HG03196 (cell line): Measurements from ENCODE around the gene ARHGEF6.

ENCODE experiments used
- ATAC-seq: cut with Tn5 transposase; IDR thresholded peaks from one replicate; pipeline ENCODE4 v1.9.1; 2021; ENCODE audit not compliant: unreplicated experiment

The ARHGEF6 gene

DNA sequence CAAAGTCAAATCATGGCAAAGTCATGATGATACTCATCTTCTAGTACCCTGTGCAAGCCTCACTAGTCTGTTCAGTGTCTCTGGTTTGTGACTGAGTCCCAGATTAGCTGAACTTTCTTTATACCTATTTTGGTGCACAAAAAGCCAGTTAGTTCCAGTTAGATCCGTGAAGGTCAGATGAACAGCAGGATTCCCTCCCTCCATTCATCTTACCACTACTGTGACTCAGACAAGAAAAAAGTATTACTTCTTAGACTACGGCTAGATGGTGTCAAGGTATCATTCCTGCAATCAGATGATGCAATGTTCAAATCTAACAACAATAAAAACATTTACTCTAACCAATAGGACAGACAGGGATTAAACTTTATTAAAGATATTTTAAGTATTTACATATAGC, 30.4 kb downstream of the ARHGEF6 start:
- no peak for ATAC-seq

DNA sequence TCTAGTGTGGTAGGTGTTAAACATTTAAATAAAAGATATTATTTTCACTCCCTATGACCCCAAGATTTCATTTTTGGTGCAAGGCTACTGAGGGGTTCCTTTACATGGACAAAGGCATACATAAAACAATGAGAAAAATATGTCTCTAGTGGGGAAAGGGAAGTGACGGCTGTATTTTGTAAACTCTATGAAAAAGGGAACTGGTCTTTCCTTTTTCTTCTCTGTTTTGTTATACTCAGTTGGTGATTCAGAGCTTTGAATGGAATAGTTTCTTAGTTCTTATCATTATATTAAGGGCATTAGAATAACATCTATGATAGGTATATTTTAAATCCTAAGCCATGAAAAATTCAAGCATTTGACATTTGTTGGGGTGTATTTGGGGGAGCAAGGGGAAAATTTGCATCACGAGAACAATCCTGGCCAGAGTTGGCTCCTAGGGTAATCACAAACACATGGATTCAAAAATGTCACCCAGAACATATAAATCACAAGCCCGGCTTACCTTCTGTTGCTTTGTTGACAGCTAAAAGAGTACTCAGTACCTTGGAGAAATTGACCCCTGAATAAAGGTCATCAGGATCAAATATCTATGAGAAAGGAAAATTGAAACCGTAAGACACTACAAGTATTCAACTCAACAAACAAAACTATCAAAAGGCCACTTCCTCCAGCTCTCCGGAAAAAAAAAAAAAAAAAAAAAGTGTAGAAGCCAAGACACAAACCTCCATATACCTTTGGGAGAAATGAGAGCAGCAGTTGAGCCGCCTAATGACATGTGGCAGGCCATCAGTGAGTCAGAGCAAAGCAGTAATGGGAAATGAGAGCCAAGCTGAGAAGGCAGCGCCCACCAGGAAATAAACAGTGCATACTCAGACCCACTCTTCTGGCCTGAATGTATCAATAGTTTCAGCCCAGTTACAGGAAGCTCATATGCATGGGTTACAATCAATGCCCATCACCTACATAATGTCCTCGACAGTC, 33.4 kb downstream of the ARHGEF6 start:
- ATAC-seq, result peak; percentile 62

DNA sequence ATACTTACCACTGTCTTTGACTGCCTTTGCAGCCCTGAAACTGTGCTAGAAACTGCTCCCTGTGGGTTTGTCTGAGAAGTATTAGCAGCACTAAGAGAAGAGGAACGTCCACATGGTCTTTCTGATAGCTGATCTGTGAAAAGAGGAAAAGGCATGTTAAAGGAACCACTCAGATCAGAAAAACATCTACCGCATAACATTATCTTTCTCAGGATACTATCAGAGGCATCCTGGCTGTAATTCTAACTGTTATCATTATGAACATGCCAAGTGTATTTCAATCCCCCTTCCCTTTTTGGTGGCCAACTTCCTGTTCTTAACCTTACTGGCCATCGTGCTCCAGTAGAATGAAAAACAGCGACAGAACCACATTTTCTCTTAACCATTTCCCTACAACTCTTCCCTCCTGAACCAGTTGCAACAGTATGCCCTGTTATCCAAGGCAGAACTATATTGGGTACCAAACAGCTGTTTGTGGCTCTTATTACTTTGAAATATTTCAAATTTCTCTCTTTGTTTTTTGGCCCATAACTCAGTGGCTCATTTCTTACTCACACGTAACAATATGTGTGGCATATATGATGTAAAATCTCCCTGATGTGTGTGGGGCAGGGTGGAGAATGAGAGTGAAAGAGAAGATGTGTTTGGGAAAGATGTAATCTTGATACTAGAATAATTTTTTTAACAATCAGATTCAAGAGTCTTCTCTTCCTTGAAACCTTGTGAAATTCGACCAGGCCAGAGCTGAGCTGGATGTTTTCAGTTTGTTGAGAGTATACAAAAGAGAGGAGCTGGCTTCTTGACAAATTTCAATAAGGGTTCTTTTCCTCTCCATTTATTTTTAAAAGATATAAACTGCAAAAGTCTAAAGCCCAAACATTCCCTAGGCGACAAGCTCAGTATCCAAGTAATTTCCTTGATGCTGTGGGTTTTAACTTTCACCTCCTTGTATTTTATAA, 35.2 kb downstream of the ARHGEF6 start:
- ATAC-seq, result no peak

DNA sequence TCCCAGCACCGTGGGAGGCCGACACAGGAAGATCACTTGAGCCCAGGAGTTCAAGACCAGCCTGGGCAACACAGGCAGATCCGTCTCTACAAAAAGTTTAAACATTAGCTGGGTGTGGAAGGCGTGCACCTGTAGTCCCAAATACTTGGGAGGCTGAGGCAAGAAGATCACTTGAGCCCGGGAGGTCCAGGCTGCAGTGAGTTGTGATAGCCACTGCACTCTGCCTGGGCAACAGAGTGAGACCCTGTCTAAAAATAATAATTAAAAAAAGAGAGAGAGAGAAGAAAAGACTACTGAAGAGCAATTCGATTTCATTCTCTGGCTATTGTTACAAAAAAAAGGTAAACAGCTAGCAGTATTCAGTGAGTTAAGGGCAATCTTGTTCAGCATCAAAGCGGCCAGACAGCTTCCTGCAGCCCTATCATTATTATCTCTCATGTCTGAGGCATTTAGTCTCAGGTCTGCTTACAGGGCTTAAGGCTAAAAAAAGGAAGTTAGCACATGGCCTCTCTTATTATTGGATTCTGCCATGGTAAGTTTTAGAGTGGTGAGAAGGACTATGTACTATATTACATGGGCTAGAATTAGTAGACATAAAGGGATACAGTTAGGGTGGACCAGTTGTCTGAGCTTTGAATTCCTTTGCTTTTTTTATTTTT, 37.9 kb downstream of the ARHGEF6 start:
- no peak for ATAC-seq

DNA sequence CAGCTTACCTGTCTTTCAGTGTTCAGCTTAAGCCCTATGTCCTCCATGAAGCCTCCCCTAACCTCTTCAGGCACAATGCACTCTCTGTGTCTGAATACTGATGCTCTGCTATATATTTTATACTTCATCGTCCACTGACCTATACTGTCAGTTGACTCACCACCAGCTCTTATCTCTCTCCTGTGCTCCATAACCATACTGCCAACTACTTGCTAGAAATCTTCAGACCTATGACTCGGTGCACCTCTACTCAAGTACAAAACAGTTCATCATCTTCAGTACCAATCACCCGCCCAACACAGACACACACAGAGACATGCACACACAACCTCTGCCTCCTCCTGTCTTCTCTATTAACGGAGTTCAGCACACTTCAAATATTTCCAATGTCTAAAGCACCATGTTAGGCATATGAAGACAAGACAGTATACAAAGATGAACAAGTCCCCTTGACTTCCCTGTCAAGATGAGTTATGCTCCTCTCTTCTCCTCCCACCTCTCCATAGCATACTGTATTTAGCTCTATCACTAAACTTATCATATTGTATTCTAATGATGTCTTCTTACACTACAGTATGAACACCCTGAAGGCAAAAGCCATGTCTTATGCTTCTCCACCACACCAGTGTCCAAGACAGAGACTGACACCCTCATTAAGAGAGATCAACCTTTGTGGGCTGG, 42.5 kb downstream of the ARHGEF6 start:
- no peak for ATAC-seq

DNA sequence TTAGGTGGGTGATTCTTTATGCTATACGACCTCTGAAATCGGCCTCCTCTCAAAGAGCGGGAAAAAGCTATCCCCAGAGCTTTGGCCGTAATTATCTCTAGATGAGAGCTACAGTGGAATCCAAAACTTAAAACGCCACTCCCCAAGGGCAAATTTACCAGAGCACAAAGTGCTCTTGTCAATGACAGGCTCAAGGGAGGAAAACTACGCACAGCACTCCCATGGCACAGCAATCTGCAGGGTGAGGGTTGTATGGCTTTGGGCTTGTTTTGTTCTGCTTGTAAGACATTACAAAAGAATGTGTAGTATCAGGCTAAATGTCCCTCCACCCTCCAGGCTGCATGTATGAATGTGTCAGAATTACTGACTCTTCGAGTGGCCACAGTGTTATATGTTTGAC, 44.0 kb downstream of the ARHGEF6 start:
- ATAC-seq, result no peak

DNA sequence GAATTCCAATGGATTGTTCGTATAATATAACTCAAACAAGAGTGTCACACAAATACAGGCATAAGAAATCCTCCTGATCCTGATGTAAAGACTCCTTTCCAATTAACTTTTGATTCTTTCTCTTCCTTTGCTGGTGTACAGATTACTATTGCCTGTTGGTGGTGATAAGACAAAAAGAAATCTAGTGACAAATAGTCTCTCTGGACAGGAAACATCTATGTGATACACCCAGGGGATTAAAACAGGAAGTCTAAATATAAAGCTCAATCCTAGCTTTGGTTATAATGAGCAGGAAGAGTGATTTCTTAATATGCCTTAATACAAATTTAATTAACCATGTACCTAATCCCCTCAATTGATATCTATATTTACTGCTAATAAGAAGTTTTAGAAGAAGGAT, 45.1 kb downstream of the ARHGEF6 start:
- no peak for ATAC-seq

DNA sequence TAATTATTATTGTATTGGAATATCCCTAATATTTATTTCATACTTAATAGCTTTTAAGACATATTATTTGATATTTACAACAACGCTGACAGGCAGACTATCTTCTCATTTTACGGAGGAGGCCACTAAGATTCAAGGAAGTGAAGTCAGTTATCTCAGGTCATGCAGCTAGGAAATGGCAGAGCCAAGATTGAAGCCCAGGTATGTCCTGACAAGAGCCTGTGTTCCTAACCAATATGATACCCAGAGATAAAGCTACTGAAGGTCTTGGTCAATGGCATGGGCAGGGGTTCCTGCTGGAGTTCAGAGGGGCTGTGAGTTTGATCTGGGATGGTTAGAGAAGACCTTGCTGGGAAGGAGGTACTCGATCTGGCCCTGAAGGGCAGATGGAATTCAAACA, 47.1 kb downstream of the ARHGEF6 start:
- ATAC-seq, result no peak

DNA sequence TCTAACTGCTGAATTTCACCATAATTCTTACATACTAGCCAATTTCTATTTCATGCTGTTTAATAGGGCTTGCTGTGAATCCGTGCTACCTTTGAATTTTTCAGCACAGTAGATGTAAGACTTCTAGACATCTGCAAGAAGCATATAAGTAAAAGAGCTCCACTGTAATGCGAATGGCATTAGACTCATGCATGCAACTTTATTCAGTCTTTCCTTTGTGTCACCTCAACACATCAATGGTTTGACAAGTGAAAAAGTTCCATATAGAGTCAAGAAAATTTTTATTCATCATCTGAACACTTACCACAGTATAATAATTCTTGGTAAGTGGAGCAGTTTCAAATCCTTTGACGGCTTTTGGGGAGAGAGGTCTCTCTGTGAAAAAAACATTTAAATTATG, 48.9 kb downstream of the ARHGEF6 start:
- ATAC-seq, result no peak

DNA sequence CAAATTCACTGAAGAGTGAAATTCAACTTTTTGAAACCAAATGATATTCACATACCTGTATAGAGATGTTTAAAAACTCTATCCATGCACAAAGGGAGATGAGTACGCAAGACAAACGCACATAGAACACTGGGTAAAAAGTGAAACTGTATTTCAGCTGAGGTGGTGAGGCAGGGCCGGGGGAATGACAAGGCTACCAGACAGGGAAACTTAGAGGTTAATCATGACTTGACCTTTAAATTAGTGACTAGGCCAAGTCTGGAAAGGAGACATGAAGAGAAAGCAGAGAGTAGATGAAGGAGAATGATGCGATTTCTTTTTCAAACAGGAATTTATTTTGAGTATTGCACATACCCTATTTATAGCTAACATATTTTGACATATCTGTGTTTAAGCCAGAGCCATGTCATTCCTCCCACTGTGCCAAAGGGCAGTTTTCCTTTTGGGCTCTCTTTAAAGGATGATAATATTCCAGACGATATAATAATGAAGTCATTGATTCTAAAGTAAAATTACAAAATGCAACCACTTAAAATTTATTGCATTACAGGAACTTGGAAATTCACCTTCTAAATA, 49.4 kb downstream of the ARHGEF6 start:
- ATAC-seq, result no peak

DNA sequence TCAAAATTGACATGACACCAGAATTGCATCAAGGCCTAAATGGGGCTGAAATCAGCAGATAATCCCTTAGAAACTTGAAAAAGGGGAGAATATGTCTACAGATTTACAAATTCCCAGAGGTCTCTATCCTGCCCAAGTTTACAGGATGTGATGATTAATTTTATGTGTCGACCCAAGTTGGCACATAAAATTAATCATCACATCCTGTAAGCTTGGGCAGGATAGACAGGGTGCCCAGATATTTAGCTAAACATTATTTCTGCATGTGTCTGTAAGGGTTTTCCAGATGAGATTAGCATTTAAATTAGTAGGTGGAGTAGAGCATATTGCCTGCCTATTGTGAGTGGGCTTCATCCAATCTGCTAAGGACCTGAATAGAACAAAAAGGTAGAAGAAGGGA, 52.3 kb downstream of the ARHGEF6 start:
- no peak for ATAC-seq

DNA sequence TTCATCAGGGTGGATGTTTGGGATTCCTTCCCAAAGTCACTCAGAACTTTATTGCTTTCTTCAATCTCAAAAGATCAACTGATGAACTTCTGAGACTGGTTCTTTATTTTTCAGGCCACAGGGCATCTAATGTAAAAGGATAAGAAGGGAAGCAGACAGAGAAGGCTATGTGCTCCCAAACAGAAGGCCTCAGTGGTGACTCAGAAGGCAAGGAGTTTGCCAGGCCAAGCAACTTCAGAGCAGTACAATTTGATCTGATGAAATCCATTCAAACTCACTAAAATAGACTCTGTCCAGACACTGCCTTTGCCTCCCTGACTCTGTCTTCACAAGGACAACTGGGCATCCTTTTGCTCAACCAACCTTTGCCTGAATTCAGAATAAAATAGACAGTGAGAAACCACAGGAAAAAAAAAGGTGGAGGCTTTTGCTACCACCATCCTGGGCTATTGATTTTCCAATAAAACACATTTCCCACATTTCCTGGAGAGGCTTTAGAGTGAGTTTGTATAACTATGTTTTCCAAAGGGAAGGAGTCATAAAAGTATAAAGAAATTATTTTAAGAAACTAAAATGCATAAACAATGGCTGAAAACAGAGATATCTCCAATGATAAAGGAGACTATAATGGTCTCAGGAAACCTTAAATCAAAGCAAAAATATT, 55.2 kb downstream of the ARHGEF6 start:
- no peak for ATAC-seq

DNA sequence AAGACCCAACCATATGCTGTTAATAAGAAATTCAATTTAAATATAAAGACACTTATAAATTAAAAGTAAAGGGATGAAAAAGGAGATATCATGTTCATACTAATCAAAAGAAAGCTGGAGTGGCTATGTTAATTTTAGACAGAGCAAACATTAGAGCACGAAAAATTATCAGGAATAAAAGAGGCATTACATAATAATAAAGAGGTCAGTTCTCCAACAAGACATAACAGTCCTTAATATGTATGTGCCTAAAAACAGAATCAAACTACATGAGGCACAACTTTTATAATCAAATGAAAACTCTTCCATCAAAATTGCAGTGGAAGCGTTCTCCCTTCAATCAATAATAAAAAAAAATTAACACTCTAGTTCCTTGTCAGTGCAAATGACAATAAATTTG, 62.6 kb downstream of the ARHGEF6 start:
- ATAC-seq, result no peak

DNA sequence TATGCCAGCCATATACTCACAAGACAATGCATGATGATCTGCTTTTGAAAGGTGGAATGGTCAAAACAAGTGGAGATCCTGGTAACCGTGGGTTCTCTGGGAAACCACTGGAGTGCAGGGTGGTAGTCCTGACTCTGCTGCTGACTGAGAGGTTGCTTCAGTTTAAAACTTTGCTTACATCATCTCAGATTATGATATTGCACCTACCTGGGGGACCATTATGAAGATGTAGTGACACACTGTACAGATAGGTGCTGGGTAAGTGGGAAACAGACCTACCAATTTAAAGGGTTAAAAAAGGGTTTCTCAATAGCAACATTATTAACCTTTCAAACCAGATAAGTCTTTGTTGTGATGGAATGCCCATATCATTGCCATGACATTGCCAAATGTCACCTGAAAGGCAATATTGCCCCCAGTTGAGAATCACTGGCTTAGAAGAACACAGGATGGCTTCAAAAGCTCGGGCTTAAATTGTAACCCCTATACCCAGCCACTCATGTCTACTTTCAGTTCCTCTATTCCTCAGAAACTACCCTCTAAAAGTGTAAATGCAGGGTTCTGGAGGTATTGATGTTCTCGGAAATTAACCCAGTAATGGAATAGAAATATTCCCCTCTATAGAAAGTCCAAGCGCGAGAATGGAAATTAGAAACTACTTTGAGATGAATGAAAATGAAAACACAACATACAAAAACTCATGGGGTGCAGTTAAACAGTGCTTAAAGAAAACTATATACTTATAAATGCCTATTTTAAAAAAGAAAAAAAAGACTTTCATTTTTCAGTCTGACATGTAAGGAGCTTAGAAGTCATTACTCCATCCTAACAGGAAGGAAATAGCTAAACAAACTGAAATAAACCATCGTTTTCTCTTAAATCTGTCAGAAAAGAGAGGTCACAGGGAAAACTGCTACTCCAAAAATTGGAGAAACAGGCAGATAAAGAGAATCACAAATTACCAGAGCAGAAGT, 65.8 kb downstream of the ARHGEF6 start:
- ATAC-seq, result peak; percentile 74

DNA sequence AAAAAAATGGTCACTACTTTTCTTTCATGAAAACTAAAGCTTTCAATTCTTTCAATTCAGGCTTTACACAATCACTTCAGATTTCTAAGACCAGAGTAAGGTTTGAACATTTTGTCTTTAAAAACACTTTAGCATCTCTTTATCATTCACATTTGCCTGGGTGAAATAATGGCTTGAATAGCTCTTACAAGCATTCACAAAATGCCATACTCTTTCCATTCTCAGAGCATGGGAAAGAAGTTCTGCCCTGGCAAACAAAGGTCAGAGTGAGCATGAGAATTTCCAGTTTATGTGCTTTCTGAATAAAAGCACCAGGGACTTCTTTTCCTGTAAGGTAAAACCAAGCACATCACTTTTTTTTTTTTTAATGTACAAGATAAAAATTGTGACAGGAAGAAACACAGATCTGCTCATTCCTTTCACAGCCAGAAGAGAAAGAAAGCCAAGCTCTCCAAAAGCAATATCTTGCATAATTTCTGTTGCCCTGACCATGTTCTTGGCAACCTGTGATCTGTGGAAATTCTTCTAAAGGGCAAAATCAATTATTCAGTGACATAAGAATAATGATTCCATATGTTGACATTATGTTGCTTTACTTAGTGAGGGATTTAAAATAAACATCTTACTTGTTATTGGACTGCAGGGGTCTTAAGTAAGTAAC, 68.0 kb downstream of the ARHGEF6 start:
- ATAC-seq, result no peak

DNA sequence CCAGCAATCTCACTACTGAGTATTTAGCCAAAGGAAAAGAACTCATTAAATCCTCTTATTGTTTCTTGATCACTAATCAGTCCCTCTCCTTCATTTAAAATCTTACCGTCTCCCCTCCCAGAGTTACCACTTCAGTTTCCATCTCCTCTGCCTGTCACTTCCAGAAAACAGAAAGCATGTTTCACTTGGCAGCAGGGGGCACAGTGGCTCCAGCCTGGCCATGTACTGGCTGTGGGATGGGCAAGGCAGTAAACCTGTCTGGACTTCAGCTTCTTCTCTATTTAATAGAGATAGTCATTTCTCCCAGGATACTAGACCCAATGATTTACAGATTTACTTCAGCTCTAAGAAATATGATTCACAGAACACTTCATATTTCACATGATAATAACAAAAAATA, 69.6 kb downstream of the ARHGEF6 start:
- no peak for ATAC-seq

DNA sequence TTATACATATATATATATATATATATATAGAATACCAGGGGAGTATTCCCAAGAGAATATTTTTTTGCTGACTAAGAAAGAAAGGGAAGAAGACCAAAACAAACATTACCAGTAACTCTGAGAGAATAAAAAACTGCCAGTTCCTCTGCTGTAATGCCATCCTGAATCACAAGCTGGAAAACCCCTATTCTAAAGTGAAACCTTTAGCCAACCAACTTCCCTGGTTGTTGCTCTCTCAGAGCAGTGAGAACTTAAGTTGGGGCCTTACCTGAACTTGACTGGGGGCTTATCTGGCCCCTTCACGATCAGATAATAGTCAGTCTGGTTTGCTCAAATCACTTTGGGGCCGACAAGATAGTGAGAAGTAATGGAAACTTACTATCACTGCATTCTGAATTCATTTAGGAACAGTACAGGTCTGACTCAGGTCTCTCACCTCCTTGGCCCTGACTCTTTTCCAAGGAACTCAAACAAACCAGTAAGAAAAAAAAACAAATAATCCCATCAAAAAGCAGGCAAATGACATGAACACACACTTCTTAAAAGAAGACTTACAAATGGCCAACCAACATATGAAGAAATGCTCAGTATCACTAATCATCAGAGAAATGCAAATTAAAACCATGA, 70.3 kb downstream of the ARHGEF6 start:
- peak; percentile 37 for ATAC-seq

DNA sequence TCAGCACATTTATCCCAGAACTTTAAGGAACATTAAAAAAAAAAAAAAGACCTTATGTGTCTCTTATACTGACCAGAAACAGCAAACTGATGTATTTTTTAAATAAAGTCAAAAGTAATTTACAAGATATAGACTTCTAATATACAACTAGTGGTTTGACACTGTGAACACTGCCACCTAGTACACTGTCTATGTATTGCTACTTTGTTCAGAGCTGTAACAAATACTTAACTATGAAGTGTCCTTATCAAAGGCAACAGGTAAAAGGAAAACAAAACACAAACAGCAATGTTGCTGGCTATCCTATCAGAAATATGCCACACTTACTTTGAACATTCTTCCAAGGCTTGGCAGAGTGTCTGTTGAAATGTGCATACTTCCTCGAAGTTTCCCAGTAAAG, 72.4 kb downstream of the ARHGEF6 start:
- no peak for ATAC-seq
